Limb (tissue), 2 donors: ENCODE measurements around the gene MATK.
A peak's percentile ranks its signal among the peaks of the same experiment; 100 is the strongest.
"Not testable (repeated sequence)": the region's sequence is repeated elsewhere in the genome, so short reads cannot be mapped to it uniquely, and the experiment has no call there.

ENCODE experiments used
- DNase-seq, 2 donors: peaks; one replicate each; pipeline ENCODE4 v3.0.0-alpha.2; 2016; ENCODE audit errors: extremely low spot score in 2 of 2

MATK gene

DNA sequence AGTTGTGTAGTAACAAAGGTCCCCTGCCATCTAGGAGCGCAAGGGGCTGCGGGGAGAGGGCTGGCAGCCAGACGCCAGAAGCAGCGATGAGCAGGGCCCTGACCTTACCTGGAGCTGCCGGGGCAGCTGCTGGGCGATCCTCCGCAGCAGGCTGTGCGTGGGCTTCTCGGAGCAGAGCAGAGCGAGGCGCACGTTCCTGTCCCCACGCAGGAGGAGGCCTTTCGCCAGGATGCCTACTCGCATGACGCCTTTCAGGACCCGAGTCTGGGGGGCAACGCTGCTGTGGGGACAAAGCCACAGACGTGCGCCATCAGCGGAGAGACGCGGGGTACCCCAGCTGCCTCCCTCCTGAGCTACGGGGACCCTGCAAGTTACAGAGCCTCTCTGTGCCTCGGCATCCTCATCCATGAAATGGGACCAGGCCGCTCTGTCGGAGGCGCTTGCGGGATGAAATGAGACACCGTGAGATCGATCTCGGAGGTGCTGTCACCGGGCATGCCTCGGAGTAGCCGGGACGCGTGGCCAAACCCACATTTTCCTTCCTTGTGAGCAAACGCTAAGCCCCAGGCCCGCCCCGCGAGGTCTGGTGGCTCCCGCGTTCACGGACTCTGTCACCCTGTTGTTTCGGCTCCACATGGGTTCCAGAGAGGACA, 30.5 kb upstream of the MATK start:
- no peak for DNase-seq

DNA sequence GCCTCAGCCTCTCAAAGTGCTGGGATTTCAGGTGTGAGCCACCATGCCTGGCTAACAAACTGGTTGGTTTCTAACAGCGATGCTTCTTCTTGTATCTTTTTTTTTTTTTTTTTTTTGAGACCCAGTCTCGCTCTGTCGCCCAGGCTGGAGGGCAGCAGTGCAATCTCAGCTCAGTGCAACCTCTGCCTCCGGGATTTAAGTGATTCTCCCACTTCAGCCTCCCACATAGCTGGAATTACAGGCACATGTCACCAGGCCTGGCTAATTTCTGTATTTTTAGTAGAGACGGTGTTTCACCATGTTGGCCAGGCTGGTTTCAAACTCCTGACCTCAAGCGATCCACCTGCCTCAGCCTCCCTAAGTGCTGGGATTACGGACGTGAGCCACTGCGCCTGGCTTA, 30.0 kb upstream of the MATK start:
- DNase-seq: not testable (repeated sequence)

DNA sequence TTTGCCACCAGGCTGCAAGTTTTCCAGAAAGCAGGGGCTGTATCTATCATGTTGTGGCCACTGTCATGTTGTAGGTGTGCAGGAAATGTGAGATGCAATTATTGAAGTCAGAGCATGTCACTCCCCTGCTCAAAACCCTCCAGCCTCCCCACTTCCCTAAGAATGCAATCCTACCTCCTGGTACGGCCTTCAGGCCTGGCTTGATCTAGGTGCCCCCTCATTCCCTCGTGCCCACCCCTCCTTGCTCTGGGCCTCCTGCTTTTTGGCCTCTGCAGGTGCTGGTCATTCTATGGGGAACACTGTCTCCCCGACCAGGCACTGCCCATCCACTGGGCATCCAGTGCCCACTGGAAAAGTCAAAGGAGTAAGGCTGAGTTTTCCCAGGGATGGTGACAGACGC, 28.5 kb upstream of the MATK start:
- DNase-seq: no peak

DNA sequence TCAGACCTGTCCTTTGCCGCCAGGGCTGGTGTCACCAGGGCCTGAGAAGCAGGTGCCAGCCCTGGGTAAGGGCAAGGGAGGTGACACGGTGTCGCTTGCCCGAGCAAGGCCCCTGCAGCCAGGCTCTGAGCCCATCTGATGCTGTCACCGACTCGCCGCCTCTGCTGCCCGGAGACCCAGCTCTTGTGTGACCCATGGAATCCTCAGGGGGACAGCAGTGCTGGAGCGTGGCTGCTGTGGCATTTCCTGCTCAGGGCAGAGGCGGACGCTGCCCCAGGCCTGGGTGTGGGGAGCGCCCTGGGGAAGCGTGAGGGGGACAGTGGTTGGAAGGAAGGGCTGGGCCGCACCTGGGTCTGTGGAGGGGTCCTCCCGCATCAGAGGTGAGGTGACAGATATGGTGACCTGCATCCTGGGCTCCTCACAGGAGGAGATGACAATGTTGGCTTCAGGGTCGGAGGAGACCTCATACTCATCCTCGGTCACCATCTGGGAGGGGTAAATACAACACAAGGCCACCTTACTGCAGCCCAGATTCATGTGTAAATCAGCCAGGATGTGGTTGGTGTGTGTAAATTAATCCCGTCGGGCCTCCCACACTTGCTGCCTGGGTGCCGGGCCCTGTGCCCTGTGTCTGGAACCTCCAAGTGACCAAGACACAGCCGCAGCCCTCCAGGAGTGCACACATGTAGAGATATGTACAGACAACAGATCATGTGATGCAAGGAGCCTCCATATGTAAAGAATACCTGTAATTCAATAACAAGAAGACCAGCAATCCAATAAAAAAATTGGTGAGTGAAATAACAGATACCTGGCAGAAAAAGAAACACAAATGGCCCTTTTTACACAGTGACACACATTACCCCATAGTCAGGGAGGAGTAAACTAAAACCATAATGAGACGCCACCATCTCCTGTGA, 27.6 kb upstream of the MATK start:
- no peak for DNase-seq

DNA sequence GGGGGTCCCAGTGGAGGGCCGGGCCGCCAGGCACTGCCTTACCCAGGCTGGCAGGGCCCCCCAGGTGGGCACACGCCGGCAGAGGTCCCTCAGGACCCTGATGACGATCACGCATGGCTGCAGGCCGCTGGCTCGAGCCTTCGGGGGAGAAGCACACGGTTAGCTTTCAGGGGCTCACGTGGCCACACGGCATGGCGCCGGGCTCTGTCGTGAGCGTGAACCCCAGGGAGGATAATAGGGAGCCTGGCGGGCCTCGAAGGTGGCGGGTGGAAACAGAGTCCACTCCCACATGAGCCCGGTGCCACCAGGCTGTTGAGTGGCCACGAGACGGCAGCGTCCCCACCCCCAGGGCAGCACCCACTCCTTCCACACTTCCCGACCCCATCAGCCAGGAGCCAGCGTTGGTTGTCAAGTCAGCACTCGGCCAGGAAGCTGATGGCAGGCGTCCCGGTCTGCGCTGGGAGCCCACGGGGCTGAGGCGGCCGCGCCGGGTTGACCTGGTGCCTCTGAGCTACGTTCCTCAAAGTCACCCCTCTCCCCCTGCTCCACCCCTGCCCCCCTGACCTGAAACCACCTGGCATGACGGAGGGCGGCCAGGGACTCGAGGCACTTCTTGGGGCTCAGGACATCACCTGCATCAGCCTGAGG, 24.7 kb upstream of the MATK start:
- DNase-seq: no peak

DNA sequence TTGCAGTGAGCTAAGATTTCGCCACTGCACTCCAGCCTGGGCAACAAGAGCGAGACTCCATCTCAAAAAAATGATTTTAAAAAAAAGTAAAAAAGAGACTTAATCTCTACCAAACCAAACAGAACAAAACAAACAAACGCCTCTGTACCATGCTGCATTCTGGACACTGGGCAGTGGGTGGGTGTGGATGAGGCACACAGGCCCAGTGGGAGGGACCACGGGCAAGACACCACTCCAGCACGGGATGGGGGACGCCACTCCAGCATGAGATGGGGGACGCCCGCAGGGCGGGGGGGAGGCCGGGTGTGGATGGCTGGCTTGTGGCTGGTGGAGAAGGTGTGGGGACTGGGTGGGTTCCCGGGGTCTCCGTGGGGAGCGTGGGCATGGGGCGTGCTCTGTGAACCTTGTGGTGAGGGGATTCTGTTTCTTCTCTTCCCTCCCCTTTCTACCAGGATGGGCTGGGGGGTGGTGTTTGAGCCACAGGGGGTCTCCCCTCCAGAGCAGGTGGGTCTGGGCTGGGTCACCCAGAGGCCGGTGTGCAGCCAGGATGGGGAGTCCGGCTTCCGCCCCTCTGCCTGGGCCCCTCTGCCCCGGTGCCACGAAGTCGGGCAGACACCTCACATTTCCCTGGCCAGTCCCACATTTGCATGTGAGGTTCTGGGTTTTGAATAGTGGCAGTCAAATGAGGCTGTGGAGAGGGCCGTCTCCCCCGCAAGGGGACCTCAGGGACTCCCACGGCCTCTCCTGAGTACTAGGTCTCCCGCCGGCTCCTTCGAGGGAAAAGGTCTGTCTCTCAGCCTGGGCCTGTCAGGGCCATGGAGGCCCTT, 23.9 kb upstream of the MATK start:
- DNase-seq: no peak

DNA sequence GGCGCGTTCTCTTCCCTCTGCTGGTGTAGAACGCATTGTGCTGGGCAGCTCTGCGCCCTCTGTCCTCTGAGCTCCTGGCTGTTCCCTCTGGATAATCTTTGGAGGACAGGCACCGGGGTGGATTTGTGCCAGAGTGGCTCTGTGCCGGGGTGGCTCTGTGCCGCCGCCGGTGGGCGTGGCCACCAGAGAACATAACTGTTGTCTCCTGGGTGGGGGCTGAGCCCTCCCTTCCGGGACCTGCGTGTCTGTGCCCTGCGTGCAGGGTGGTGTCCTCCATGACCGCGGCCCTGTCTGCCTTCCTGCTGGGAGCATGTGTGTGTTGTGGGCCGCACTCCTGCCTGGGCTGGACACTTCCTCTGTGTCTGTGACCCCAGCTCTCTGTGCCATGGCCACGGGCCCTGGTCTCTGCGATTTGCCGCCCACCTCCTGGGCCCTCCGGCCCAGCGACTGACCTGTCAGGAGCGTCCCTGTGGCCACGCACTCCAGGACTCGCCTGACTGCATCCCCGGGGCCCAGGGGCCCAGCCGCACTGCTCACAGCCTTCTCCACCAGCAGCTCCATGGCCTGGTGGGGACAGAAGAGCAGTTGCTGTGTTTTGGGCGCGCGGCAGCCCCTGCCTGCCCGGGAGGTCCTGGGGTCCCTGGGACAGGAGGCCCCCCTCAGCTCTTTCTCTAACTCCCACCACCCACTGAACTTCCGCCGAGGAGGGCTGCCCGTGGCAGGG, 22.4 kb upstream of the MATK start:
- no peak for DNase-seq

DNA sequence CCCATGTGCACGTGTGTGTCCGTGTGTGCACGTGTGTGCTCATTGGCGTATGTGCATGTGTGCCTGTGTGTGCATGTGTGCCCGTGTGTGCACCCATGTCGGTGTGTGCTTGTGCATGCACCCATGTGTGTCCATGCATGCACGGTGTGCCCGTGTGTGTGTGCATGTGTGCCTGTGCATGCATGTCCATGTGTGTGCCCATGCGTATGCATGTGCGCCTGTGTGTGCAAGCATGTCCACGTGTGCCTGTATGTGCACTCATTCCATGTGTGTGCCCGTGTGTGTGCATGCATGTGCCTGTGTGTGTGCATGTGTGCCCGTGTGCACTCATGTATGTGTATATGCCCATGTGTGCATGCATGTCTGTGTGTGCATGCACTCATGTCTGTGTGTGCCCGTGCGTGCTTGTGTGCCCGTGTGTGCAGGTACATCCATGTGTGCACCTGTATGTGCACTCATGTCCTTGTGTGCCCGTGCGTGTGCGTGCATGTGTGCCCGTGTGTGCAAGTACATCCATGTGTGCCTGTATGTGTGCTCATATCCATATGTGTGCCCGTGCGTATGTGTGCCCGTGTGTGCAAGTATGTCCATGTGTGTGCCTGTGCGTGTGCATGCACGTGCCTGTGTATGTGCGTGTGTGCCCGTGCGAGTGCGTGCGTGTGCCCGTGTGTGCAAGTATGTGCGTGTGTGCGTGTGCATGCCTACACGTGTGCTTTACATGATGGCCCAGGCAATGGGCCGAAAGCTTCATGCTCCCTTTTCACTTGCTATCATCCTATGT, 21.6 kb upstream of the MATK start:
- no peak for DNase-seq

DNA sequence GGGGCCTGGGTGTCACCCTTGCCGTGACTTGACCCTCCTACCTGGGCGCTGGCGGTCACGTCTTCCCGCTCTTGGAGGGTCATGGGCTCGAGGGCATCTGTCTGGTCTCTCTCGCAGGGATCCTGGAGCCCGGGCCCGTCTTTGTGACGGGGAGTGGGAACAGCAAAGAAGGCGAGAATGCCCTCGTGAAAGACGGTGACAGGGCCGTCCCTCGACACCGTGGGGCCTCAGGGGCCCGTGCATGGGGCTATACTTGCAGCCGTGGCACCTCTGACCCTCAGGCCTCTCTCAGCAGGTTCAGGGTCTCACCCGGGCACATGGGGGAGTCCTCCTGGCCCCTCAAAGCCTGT, 20.9 kb upstream of the MATK start:
- DNase-seq: no peak

DNA sequence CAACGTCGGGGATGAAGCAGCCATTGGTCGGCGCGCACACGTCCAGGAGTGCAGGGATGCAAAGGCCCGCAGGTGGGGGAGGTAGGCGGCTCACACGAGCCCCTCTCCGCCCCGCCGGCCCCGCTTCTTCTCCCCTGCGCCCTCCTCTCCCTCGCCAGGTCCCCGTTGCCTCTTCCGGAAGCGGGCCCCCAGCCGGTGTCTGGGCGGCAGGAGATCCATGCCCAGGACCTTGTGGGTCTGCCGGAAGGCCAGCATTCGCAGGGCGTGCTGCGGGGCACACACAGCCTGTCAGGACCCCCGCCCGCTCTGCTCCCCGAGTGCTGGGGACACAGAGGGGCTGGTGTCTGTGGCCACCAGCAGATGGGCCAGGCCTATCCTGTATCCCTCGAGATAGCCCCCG, 19.7 kb upstream of the MATK start:
- no peak for DNase-seq

DNA sequence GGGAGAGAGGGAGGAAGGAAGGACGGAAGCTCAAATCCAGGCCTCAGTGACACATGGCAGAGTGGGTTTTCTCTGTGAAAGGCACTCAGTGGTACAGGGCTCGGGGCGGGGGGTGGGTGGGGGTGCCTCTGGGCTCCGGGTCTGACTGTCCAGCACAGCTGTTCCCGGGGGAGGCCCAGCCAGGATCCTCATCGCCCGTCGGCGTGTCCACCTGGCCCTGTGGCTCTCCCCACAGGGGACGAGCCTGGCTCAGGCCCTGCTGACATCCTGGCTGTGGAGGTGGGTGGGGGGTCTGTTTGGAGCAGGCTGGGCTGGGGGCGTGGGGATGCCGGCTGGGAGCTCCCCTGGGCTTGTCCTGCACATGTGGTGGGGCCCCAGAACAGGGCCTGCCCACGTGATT, 18.2 kb upstream of the MATK start:
- DNase-seq: no peak

DNA sequence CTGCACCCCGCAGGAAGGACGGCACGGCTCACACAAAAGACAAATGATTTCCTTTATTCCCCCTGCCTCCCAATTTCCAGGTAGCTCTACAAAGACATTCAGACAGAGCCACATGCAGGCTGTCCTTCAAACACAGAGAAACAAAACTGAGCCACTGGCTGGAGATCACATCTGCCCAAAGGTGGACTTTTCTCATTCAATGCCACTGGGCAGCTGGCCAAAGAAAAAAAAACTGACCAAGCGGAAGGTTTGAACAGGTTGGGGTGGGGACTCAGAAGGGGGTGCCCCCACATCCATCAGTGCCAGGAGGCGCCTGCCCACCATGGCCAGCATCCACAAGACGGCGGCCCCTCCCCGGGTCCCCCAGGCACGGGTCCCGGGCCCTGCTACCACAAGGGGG, 17.8 kb upstream of the MATK start:
- DNase-seq: no peak

DNA sequence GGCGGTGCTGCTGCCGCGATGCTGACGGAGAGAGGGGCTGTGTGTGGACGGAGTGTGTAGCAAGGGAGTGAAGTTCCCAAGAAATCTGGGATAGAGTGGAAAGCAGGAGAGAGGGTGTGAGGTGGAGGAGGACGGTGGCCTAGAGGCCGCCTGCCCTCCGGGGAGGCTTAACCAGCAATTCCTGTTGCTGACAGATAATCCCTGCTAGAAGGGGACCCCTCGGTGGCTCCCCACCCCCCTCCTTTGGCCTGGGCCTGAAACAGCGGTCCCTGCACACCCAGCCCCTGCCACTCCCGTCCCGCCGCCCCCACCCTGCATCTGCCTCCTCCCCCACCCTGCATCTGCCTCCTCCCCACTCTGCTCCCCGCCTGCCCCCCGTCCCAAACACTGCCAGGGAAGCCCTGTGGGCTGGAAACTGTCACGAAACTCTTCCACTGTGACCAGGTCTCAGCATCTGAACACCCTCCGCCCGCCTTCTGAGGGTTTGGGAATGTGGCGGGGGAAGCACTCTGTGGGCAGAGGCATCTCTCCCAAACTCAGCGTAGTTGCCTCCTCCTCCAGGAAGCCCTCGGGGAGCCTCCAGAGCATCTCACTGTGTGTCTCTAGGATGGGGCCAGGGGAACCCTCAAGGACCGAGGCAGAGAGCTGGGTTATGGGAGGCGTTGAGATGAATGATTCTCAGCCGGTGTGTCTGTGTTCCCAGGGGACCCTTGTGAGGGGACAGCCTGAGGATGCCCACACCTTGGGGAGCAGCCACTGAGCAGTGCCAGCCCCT, 17.1 kb upstream of the MATK start:
- DNase-seq: no peak

DNA sequence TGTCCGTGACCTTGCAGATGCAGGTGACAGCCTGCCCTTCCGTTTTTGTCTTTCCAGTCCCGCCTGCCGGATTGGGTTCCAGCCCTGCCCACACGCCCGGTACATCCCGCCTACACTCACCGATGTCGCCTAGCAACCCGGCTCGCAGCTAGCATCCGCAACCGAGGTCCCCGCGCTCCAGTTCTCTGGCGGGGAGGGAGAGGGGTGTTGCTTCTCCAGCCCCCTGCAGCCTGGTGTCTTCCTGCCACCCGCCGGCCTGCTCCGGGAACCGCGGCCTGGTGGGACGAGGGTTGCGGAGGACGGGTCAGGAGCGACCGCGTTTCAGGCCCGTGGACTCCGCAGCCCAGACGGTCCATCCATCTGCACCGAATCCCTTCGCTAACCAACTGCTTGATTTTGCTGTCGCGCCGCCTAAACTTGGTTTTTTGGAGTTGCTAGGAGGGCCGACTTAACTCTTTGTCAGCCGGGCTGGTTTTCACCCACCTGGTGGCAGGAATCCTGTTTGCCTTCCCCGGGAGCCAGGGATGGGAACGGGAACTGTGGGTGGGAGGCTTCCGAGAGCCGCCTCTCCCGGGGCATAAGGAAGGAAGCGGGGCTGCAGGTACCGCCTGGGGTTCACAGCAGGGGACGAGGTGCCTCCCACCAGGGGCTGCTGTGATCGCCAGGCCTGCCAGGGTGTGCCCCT, 15.4 kb upstream of the MATK start:
- DNase-seq: peak; percentile 17 to 70

DNA sequence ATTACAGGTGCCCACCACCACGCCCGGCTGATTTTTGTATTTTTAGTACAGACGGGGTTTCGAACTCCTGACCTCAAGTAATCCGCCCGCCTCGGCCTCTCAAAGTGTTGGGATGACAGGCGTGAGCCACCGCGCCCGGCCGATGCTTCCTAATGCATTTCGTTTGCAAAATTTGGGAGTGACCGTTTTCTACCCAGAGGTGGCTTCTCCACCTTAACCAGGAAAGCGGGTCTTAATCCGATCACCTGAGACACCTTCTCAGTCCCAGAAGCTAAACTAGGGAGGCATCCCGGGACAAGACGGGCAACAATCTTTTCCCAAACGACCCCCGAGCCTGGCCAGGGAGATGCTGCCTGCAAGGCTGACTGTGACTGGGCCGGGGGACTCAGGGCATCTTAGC, 14.8 kb upstream of the MATK start:
- DNase-seq: no peak

DNA sequence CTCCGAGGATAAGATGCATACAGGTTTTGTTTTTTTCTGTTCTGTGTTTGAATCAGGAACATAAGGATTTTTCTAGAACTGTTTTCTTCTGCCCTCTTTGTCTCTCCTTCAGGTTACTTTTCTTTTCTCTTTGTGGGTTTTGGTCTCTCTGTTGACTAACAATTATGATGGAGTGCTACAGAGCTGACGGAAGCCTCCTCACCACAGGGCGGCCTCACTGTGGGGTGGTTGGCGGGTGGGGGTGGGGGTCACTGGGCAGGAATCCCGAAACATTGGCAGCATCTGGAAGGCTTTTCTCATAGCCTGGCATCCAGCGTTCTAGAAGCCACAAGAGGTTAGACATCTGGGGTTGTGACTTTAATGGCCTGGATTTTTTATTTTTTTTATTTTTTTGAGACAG, 12.0 kb upstream of the MATK start:
- DNase-seq: no peak

DNA sequence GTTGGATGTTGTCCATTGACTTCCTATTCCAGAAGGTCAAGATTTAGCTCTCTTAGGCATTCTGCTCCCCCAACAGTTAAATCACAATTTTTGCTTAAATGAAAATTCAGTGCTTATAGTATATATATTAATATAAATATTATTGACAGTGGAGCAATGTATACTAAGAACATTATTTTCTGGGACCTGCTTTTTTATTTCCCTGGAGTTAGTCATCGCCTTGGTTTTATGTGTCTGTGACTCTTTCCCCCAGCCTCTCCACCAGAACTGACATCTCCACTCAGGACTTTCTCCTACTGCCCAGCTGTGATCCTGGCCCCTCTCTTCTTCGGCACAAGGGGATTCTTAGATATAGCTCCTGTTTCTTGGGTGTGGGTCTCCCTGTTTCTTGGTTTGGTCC, 10.2 kb upstream of the MATK start:
- no peak for DNase-seq

DNA sequence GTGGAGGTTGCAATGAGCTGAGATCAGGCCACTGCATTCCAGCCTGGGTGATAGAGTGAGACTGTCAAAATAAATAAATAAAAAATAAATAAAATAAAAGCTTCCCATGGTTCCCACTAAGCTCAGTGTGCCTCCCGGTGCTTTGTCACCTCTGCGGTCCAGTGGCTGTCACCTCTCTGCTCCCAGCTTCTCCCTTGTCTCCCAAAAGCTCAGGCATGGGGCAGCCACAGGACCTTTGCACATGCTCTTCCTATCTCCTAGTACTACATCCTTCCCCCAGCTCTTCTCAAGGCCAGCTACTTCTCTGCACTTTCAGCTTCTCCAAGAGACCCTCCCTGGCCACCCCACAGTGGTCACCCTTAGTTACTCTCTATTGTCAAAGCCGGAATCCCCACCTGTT, 7.6 kb upstream of the MATK start:
- no peak for DNase-seq

DNA sequence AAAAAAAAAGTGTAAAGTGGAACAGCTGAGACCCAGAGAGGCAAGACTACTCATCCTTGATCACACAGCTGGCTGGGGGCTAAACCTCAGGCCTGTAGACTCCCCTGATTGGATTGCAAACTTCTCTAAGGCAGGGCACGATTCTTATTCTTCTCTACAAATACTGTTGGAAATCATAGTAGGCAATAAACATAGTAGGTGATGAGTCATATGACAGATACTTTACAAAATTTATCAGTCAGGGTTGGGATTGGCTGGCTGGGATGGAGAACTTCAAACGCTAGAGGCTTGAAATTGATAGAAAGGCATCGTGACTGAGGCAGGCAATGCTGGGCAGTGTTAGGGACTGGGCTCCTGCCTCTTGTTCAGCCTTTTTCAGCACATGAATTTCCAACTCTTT, 5.9 kb upstream of the MATK start:
- DNase-seq: no peak
